NCI-H1436 treated with DMSO at 0.1 percent for 48 hours (cell line): ENCODE data around the gene KRT5.
"Not testable (repeated sequence)": the region's sequence is repeated elsewhere in the genome, so short reads cannot be mapped to it uniquely, and the experiment has no call there.

Source experiments
- DNase-seq: peaks from one replicate; lab custom pipeline; 2025; lab: John Stamatoyannopoulos, UW

KRT5 gene

GRCh38 chr12:52494100-52494499, 26.1 kb downstream of the KRT5 start:
- DNase-seq, result no peak

GRCh38 chr12:52493172-52493571, 27.0 kb downstream of the KRT5 start, which contains the start of gene KRT6A:
Gene KRT6A (minus strand): TSS chr12:52493257. CDS start chr12:52493188, 69 bp downstream.
- DNase-seq, result no peak

GRCh38 chr12:52492405-52492804, 27.8 kb downstream of the KRT5 start:
- not testable (repeated sequence) for DNase-seq

GRCh38 chr12:52491495-52491894, 28.7 kb downstream of the KRT5 start:
- not testable (repeated sequence) for DNase-seq

GRCh38 chr12:52488736-52489135, 31.5 kb downstream of the KRT5 start:
- DNase-seq, result no peak

- not testable (repeated sequence) for DNase-seq
These were observed 32.3 kb downstream of the KRT5 start for GRCh38 chr12:52487744-52488443.

GRCh38 chr12:52487211-52487610, 33.0 kb downstream of the KRT5 start:
- DNase-seq, result no peak

- no peak for DNase-seq
These were observed 33.8 kb downstream of the KRT5 start for GRCh38 chr12:52486166-52487105.

- DNase-seq, result no peak
These were observed 40.1 kb downstream of the KRT5 start for GRCh38 chr12:52480073-52480472.

GRCh38 chr12:52477651-52478050, 42.5 kb downstream of the KRT5 start:
- no peak for DNase-seq

GRCh38 chr12:52474212-52474611, 46.0 kb downstream of the KRT5 start:
- no peak for DNase-seq

GRCh38 chr12:52473768-52474167, 46.4 kb downstream of the KRT5 start, which contains the start of gene KRT6C:
Gene KRT6C (minus strand): TSS chr12:52473805. CDS start chr12:52473737, 68 bp downstream.
- DNase-seq, result no peak

- DNase-seq, result no peak
These were observed 50.3 kb downstream of the KRT5 start for GRCh38 chr12:52469853-52470252.

- DNase-seq, result no peak
These were observed 55.3 kb downstream of the KRT5 start for GRCh38 chr12:52464897-52465296.
